HL-60 (cell line): ENCODE results near the gene ADIPOR2.

Experiments
- GABPA ChIP-seq: IDR thresholded peaks from 2 replicates; pipeline ENCODE4 v1.6.1; 2012; ENCODE audit warnings: low read depth
- POLR2AphosphoS5 ChIP-seq: IDR thresholded peaks from 2 replicates; pipeline ENCODE4 v1.6.1; 2012; ENCODE audit warnings: low read depth
- SPI1 ChIP-seq: IDR thresholded peaks from 2 replicates; pipeline ENCODE4 v1.6.1; 2012; ENCODE audit warnings: low read depth, mild to moderate bottlenecking, borderline replicate concordance
- TF ChIP-seq, protein P1 (sequence below): IDR thresholded peaks from one replicate; pipeline ENCODE4 v1.5.1; 2011; ENCODE audit warnings: low read length, control low read depth, inconsistent platforms; ENCODE audit not compliant: insufficient read depth
- TF ChIP-seq, protein P2 (sequence below): IDR thresholded peaks from 2 replicates; pipeline ENCODE4 v1.6.1; 2012; ENCODE audit warnings: low read depth; ENCODE audit not compliant: insufficient replicate concordance

DNA sequence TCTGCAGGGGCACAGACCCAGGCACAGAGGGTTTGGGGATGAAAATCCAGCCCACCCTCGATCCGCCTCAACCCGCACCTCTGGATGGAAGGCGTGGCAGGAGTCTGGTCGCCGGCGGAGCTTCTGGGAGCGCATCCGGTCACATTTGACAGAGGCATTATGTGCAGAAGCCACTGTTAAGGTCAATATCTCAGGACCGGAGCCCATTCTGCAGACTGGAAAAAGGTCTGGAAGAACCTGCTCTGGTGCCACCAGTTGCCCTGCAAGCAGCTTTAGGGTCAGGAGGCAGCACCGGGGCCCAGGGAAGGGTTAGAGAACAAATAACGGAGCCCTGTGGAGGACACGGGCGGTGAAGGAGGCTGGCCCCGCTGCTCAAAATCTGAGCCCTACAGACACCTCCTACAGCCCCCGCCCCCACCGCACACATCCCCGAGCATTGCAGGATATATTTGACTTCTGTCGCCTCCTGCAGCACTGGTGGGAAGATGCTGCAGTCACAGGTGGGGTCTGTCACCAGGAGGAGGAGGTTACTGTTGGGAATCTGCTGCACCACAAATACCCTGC, 104.4 kb downstream of the ADIPOR2 start:
- TF ChIP-seq, protein P1, sequence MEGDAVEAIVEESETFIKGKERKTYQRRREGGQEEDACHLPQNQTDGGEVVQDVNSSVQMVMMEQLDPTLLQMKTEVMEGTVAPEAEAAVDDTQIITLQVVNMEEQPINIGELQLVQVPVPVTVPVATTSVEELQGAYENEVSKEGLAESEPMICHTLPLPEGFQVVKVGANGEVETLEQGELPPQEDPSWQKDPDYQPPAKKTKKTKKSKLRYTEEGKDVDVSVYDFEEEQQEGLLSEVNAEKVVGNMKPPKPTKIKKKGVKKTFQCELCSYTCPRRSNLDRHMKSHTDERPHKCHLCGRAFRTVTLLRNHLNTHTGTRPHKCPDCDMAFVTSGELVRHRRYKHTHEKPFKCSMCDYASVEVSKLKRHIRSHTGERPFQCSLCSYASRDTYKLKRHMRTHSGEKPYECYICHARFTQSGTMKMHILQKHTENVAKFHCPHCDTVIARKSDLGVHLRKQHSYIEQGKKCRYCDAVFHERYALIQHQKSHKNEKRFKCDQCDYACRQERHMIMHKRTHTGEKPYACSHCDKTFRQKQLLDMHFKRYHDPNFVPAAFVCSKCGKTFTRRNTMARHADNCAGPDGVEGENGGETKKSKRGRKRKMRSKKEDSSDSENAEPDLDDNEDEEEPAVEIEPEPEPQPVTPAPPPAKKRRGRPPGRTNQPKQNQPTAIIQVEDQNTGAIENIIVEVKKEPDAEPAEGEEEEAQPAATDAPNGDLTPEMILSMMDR = no peak
- TF ChIP-seq POLR2AphosphoS5 (no peak), GABPA (no peak), SPI1 (no peak)
- TF ChIP-seq, protein P2, sequence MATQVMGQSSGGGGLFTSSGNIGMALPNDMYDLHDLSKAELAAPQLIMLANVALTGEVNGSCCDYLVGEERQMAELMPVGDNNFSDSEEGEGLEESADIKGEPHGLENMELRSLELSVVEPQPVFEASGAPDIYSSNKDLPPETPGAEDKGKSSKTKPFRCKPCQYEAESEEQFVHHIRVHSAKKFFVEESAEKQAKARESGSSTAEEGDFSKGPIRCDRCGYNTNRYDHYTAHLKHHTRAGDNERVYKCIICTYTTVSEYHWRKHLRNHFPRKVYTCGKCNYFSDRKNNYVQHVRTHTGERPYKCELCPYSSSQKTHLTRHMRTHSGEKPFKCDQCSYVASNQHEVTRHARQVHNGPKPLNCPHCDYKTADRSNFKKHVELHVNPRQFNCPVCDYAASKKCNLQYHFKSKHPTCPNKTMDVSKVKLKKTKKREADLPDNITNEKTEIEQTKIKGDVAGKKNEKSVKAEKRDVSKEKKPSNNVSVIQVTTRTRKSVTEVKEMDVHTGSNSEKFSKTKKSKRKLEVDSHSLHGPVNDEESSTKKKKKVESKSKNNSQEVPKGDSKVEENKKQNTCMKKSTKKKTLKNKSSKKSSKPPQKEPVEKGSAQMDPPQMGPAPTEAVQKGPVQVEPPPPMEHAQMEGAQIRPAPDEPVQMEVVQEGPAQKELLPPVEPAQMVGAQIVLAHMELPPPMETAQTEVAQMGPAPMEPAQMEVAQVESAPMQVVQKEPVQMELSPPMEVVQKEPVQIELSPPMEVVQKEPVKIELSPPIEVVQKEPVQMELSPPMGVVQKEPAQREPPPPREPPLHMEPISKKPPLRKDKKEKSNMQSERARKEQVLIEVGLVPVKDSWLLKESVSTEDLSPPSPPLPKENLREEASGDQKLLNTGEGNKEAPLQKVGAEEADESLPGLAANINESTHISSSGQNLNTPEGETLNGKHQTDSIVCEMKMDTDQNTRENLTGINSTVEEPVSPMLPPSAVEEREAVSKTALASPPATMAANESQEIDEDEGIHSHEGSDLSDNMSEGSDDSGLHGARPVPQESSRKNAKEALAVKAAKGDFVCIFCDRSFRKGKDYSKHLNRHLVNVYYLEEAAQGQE = no peak
